H9 (cell line): Measurements from ENCODE around the gene PLXND1. TPM values are rescaled to one million over a fixed set of nuclear protein-coding genes. Genes with fewer than 3 reads are reported as not detected.

Experiments used
- DNase-seq: peaks from one replicate; pipeline ENCODE4 v3.0.0-alpha.2; 2017
- H2AFZ ChIP-seq: one replicate; pipeline ENCODE4 v1.6.1; 2013; ENCODE audit warnings: mild to moderate bottlenecking, low read length, control low read depth, moderate library complexity
- H2AK5ac ChIP-seq: 2 replicates; pipeline ENCODE4 v1.6.1; 2013; ENCODE audit warnings: low read length, control low read depth, mixed read lengths; ENCODE audit not compliant: insufficient read length
- H2BK120ac ChIP-seq: one replicate; pipeline ENCODE4 v1.6.1; 2013; ENCODE audit warnings: low read depth, mild to moderate bottlenecking, low read length, control low read depth, inconsistent platforms; ENCODE audit not compliant: poor library complexity, severe bottlenecking
- H2BK12ac ChIP-seq: 2 replicates; pipeline ENCODE4 v1.6.1; 2013; ENCODE audit warnings: low read length, control low read depth, mixed read lengths, low read depth; ENCODE audit not compliant: insufficient read length
- H2BK15ac ChIP-seq: 2 replicates; pipeline ENCODE4 v1.6.1; 2013; ENCODE audit warnings: low read depth, low read length, control low read depth
- H2BK20ac ChIP-seq: one replicate; pipeline ENCODE4 v1.6.1; 2013; ENCODE audit warnings: low read depth, mild to moderate bottlenecking, low read length, control low read depth, inconsistent platforms; ENCODE audit not compliant: poor library complexity, severe bottlenecking
- H2BK5ac ChIP-seq: 2 replicates; pipeline ENCODE4 v1.6.1; 2013; ENCODE audit warnings: low read length, control low read depth, mixed read lengths; ENCODE audit not compliant: insufficient read length
- H3K14ac ChIP-seq: 2 replicates; pipeline ENCODE4 v1.6.1; 2013; ENCODE audit warnings: low read length, control low read depth; ENCODE audit not compliant: insufficient read depth
- H3K18ac ChIP-seq: 2 replicates; pipeline ENCODE4 v1.6.1; 2013; ENCODE audit warnings: low read depth, mild to moderate bottlenecking, mixed read lengths, low read length, control low read depth; ENCODE audit not compliant: insufficient read length
- H3K23ac ChIP-seq: 2 replicates; pipeline ENCODE4 v1.6.1; 2013; ENCODE audit warnings: low read length, control low read depth, mixed read lengths, low read depth; ENCODE audit not compliant: insufficient read length
- H3K23me2 ChIP-seq: 2 replicates; pipeline ENCODE4 v1.6.1; 2013; ENCODE audit warnings: low read depth, mild to moderate bottlenecking, mixed read lengths, low read length, control low read depth; ENCODE audit not compliant: insufficient read length, poor library complexity, severe bottlenecking
- H3K27ac ChIP-seq: 2 replicates; pipeline ENCODE4 v1.5.1; 2013; ENCODE audit warnings: low read length, control low read depth, mixed read lengths, low read depth; ENCODE audit not compliant: insufficient read length
- H3K27me3 ChIP-seq: 2 replicates; pipeline ENCODE4 v1.6.1; 2013; ENCODE audit warnings: low read length, control low read depth, inconsistent platforms; ENCODE audit not compliant: insufficient read depth
- H3K4ac ChIP-seq: 2 replicates; pipeline ENCODE4 v1.6.1; 2013; ENCODE audit warnings: low read depth, mild to moderate bottlenecking, control low read depth, inconsistent platforms, low read length, moderate library complexity
- H3K4me1 ChIP-seq: 2 replicates; pipeline ENCODE4 v1.6.1; 2013; ENCODE audit warnings: low read length, control low read depth, inconsistent platforms; ENCODE audit not compliant: insufficient read depth
- H3K4me2 ChIP-seq: 2 replicates; pipeline ENCODE4 v1.6.1; 2013; ENCODE audit warnings: low read length, control low read depth, mixed read lengths; ENCODE audit not compliant: insufficient read length, insufficient read depth
- H3K56ac ChIP-seq: 2 replicates; pipeline ENCODE4 v1.6.1; 2013; ENCODE audit warnings: low read depth, mild to moderate bottlenecking, mixed read lengths, low read length, control low read depth; ENCODE audit not compliant: insufficient read length
- H3K79me1 ChIP-seq: 2 replicates; pipeline ENCODE4 v1.6.1; 2013; ENCODE audit warnings: low read depth, mild to moderate bottlenecking, moderate library complexity, low read length, control low read depth, inconsistent platforms; ENCODE audit not compliant: insufficient read depth, poor library complexity, severe bottlenecking
- H3K79me2 ChIP-seq: 2 replicates; pipeline ENCODE4 v1.6.1; 2013; ENCODE audit warnings: low read length, control low read depth, inconsistent platforms; ENCODE audit not compliant: insufficient read depth
- H3K9ac ChIP-seq: 2 replicates; pipeline ENCODE4 v1.6.1; 2013; ENCODE audit warnings: low read length, control low read depth, mixed read lengths; ENCODE audit not compliant: insufficient read length; ENCODE audit errors: extremely low read depth
- H3K9me3 ChIP-seq: one replicate; pipeline ENCODE4 v1.6.1; 2013; ENCODE audit warnings: low read depth, low read length, inconsistent platforms; ENCODE audit not compliant: control insufficient read depth
- H3T11ph ChIP-seq: one replicate; pipeline ENCODE4 v1.6.1; 2013; ENCODE audit warnings: mild to moderate bottlenecking, low read length, control low read depth, inconsistent platforms
- H4K20me1 ChIP-seq: one replicate; pipeline ENCODE4 v1.6.1; 2013; ENCODE audit not compliant: control insufficient read depth, insufficient read length, insufficient read depth
- H4K5ac ChIP-seq: 2 replicates; pipeline ENCODE4 v1.6.1; 2013; ENCODE audit warnings: low read depth, mild to moderate bottlenecking, mixed read lengths, low read length, control low read depth; ENCODE audit not compliant: insufficient read length
- H4K8ac ChIP-seq: replicated peaks from 2 replicates; pipeline ENCODE4 v1.6.1; 2013; ENCODE audit warnings: low read length, control low read depth, mixed read lengths, low read depth; ENCODE audit not compliant: insufficient read length
- H4K91ac ChIP-seq: 2 replicates; pipeline ENCODE4 v1.6.1; 2013; ENCODE audit warnings: low read depth, mild to moderate bottlenecking, moderate library complexity, mixed read lengths, low read length, control low read depth; ENCODE audit not compliant: insufficient read length
- H3K27ac Mint-ChIP-seq, 3 experiments: 2 replicates in 2 of 3; 3 replicates in 1 of 3; pipeline ENCODE4 v1.8.0; 2020 to 2021; ENCODE audit warnings: mixed read lengths in 3 of 3, mild to moderate bottlenecking in 1 of 3, moderate library complexity in 1 of 3
- H3K27me3 Mint-ChIP-seq: 2 replicates; pipeline ENCODE4 v1.8.0; 2021; ENCODE audit warnings: low read depth, mild to moderate bottlenecking, moderate library complexity, mixed read lengths
- H3K36me3 Mint-ChIP-seq, 3 experiments: 2 replicates in 2 of 3; 3 replicates in 1 of 3; pipeline ENCODE4 v1.8.0; 2020 to 2021; ENCODE audit warnings: low read depth in 3 of 3, mixed read lengths in 3 of 3; ENCODE audit not compliant: insufficient read depth in 1 of 3
- H3K4me1 Mint-ChIP-seq, 2 experiments: 2 replicates each; pipeline ENCODE4 v1.8.0; 2020; ENCODE audit warnings: mixed read lengths in 2 of 2
- H3K4me3 Mint-ChIP-seq, 2 experiments: 2 replicates in 1 of 2; 3 replicates in 1 of 2; pipeline ENCODE4 v1.8.0; 2020 to 2021; ENCODE audit warnings: mild to moderate bottlenecking in 2 of 2, mixed read lengths in 2 of 2, moderate library complexity in 1 of 2
- H3K9me3 Mint-ChIP-seq, 2 experiments: 2 replicates in 1 of 2; 3 replicates in 1 of 2; pipeline ENCODE4 v1.8.0; 2020; ENCODE audit warnings: mild to moderate bottlenecking in 2 of 2, mixed read lengths in 2 of 2, moderate library complexity in 1 of 2
- CTCF ChIP-seq: fragments of 200-600 bp; sonication (generic); conservative IDR thresholded peaks from 3 replicates; pipeline ENCODE4 v1.8.0; 2021; ENCODE audit warnings: antibody characterized with exemption, mild to moderate bottlenecking
- WGBS: extraction: QIAGEN DNeasy Blood & Tissue Kit; methylation state at CpG from one replicate; pipeline ENCODE4 v1.1.7; 2013; ENCODE audit warnings: missing lambda C conversion rate, low lambda C conversion rate, mixed read lengths; ENCODE audit not compliant: insufficient read length; ENCODE audit errors: extremely low coverage; 5-methylcytosine and 5-hydroxymethylcytosine counted together
- total RNA-seq: library from RNA; stranded (reverse); gene quantifications from 2 replicates; pipeline ENCODE4 v1.2.1, GENCODE V29; 2021

PLXND1 gene
- total RNA-seq, 1 experiment from 2014 or later = 50.9 TPM

GRCh38 chr3:129522953-129523352 is 83.5 kb downstream of the PLXND1 start:
- Mint-ChIP-seq H3K27me3 (no peaks in the 10 kb centered on the region), H3K4me1 (peaks cover 14 to 19% of the 10 kb centered on the region in 2 experiments), H3K9me3 (no peaks in the 10 kb centered on the region), H3K27ac (peak overlapping the region in 1 of 3 experiments; percentile 63; a peak in 1 of 7 replicates), H3K36me3 (peaks cover 0 to 2% (median 0%) of the 10 kb centered on the region in 3 experiments; a peak in 1 of 7 replicates), H3K4me3 (no peak overlapping the region)
- Histone ChIP-seq H4K20me1 (no peaks in the 10 kb centered on the region), H3K27ac (no peak overlapping the region), H2BK15ac (no peak overlapping the region), H3K79me1 (no peaks in the 10 kb centered on the region), H3K79me2 (no peaks in the 10 kb centered on the region), H2AK5ac (no peak overlapping the region), H3K18ac (no peak overlapping the region), H3K56ac (no peak overlapping the region), H3K4me1 (no peaks in the 10 kb centered on the region), H3K23me2 (no peaks in the 10 kb centered on the region), H3K23ac (no peak overlapping the region), H3K9me3 (no peaks in the 10 kb centered on the region), H2BK120ac (no peak overlapping the region), H4K91ac (no peak overlapping the region), H3T11ph (no peak overlapping the region), H2AFZ (no peak overlapping the region), H2BK20ac (no peak overlapping the region), H4K8ac (no peak overlapping the region), H4K5ac (no peak overlapping the region), H2BK5ac (no peak overlapping the region), H3K27me3 (no peaks in the 10 kb centered on the region; the same call in 1 of the 2 replicates), H3K9ac (no peak overlapping the region), H3K4me2 (no peak overlapping the region), H2BK12ac (no peak overlapping the region), H3K14ac (no peak overlapping the region), H3K4ac (no peak overlapping the region)
- TF ChIP-seq CTCF = no peak
- no CpG with 5 or more reads among the region's 5 CpGs for WGBS
- DNase-seq = no peak
